Stimulated activated CD8-positive, alpha-beta memory T cell treated with anti-CD3 and anti-CD28 coated beads, Interleukin-12 subunit alpha, Interleukin-12 subunit beta, amount 100 ng/mL, for 24 hours (primary cell): ENCODE results near the gene RGS6.

Experiments used
- DNase-seq: peaks from one replicate; pipeline ENCODE4 v3.0.0-alpha.2; 2020; ENCODE audit errors: extremely low read depth

RGS6 gene

DNA sequence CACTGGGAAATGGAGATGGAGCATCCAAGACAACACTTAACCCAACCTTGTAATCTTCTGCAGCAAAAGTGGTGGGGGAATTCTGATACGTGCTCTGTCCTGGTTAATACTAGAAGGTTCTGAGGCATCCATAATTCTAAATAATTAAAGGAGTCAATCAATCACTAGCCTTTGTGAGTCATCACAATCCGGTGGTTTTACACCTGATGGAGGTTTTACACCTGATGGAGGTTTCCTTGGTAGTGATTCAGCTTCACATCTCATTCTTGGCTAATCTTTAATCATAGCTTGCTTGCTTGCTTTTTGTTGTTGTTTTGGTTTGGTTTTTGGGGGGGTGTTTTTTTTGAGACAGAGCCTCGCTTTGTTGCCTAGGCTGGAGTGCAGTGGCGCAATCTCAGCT, 618.3 kb downstream of the RGS6 start:
- no peak for DNase-seq

GRCh38 chr14:72552236-72552635, 620.0 kb downstream of the RGS6 start:
- DNase-seq = no peak

DNA sequence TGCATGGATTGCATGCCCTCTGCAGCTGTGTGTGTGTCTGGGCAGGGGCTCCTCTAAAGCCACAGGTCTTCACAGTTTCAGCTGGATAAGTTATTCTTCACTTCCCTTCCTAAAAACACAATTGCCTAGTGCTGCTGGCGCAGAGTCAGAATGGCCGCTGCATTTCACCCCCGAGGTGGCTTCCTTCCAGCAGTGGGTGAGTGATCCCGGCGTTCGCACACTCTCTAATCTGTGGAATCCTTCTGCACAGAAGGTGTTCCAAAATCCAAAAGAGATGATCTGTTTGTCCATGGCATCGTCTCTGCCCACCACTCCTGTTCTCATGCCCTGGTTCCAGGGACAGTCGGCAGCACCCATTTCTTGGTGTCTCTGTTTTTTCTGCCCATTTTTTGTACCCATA, 620.9 kb downstream of the RGS6 start:
- no peak for DNase-seq

DNA sequence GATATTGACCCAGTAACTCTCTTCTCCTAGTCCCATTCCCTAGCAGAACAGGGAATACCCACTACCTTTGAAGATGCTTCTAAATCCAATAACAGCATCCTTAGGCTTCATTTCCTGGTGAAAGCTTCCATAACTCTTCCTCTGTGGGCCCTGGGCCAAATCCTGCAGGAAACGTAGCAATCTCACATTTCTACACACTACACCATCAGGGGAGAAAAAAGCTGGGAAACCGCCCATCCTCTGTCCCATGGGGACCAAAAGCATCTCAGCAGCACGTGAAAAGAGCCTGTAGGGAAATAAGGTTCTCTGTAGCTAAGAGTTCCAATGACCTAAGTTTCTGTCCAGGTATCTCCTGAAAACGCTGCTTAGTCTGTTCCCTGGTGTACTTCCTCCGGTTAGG, 621.4 kb downstream of the RGS6 start:
- DNase-seq = no peak

GRCh38 chr14:72554401-72554800, 622.2 kb downstream of the RGS6 start:
- no peak for DNase-seq

DNA sequence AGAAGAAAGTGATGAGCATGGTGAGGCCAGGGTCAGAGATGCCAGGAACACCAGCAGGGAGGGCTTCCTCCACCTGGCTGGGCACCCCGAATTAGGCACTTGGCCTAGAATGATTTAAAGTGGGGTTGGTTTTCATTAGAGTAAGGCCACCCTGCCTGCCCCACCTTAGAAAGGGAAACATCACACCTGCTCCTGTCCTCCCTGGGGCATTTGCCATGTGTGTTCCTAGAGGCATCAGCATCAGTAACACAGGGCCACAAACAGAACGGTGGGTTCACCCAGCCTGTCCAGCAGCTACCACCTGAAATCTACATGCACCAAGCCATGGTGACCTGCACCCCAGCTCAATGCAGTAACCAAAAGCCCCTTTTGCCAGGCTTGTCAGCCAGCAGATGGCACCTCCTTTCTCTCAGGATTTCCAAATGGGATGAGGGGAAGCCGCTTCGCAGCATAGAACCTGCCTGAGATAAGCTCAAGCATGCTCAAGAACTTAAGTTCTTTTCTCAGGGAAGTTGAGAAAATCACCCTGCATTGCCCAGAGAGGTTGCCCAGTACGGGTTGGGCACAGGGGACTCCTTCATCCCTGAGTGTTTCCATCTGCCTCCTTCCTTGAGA, 622.9 kb downstream of the RGS6 start:
- DNase-seq = no peak

GRCh38 chr14:72555609-72556000, 623.4 kb downstream of the RGS6 start:
- no peak for DNase-seq

GRCh38 chr14:72557671-72558070, 625.4 kb downstream of the RGS6 start:
- no peak for DNase-seq

DNA sequence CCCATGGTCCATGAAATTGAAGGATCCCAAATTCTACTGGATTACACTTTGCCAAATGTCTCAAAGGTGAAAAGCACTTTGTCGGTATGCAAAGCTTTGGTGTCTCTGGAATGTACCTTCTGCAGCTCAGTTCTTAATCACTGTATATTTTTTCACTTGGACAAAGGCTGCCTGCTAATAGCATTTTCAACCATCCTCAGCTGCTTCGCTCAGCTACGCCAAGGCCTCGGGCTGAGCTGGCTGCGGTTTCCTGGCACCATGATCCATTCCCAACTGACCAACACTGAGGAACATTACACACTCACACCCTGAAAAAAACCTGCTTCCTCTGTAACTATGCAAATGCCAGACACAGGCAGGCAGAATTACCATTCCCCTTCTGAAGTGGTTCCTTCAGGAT, 626.5 kb downstream of the RGS6 start:
- DNase-seq = no peak

GRCh38 chr14:72559202-72559601, 627.0 kb downstream of the RGS6 start:
- DNase-seq = no peak

GRCh38 chr14:72559669-72560255, 627.5 kb downstream of the RGS6 start:
- DNase-seq = no peak

GRCh38 chr14:72560331-72560730, 628.1 kb downstream of the RGS6 start:
- DNase-seq = no peak

- no peak for DNase-seq
Observed at GRCh38 chr14:72560889-72561493, 628.8 kb downstream of the RGS6 start.

GRCh38 chr14:72562300-72562699, 630.1 kb downstream of the RGS6 start:
- DNase-seq = no peak

GRCh38 chr14:72563676-72564075, 631.4 kb downstream of the RGS6 start:
- DNase-seq = no peak

- no peak for DNase-seq
Observed at GRCh38 chr14:72565149-72565559, 632.9 kb downstream of the RGS6 start.

DNA sequence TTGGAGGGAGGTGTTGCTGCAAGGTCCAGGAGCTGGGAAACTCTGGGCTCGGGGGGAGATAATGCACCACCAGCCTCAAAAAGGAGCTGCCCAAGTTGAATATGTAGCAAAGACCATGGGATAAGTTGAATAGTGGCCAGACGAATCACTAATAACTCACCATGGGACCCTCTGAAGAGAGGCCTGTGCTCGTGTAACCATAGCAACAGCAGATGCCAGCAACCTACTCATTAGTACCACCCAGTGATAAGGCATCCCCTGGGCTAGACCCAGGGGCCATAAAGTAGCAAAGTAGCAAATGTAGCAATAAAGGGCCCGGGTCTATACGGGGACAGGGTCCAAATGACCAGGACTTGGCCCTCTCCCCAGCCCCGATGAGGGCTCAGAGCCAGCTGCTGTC, 633.7 kb downstream of the RGS6 start:
- no peak for DNase-seq

GRCh38 chr14:72567226-72567625, 635.0 kb downstream of the RGS6 start:
- no peak for DNase-seq

DNA sequence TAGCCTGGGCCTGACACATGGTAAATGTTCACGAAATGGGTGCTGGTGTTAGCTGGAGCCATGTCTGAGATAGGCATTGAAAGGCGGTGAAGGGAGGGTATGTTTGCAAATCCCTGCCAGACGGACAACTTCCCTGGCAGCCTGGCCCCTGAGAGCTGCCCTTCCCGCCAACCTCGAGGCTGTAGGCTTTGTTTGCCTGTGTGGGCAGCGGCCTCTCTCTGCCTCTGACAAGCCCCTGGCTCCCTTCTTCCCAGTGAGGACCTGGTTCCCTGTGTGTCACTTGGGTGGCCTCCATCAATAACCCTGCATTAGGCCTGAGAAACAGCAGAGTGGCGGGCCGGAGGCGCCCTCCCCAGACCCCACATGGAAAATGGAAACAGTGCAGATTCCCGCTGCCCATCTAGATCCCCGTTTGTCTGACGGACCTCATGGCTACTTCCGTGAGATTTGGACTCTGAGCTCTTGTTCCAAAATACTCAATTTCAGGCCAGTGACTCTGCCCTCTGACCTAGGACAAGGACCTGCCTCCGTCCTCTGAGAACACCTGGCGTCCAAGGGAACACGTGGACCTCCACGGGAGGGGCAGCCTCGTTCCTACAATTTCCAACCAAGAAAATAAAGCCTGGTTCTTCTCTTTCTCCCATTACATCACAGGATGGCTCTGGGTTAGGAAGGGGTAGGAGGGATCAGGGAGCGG, 636.2 kb downstream of the RGS6 start:
- DNase-seq = no peak

GRCh38 chr14:72573725-72574417, 641.6 kb downstream of the RGS6 start:
- DNase-seq = no peak

GRCh38 chr14:72574715-72575114, 642.5 kb downstream of the RGS6 start:
- DNase-seq = no peak

GRCh38 chr14:72576258-72576657, 644.0 kb downstream of the RGS6 start:
- DNase-seq = no peak
